Panc1 (cell line): ENCODE results near the gene TRPM7.

Experiments used
- CTCF ChIP-seq: fragments of 450-650 bp; IDR thresholded peaks from 2 replicates; pipeline ENCODE4 v1.5.1; 2017; ENCODE audit warnings: mild to moderate bottlenecking
- SIN3A ChIP-seq: IDR thresholded peaks from 2 replicates; pipeline ENCODE4 v1.6.1; 2012; ENCODE audit warnings: low read depth, mild to moderate bottlenecking, low read length, moderate library complexity, borderline replicate concordance; ENCODE audit not compliant: insufficient read depth

- no peak for TF ChIP-seq CTCF
- TF ChIP-seq SIN3A: no peak
These were observed 61.9 kb downstream of the TRPM7 start for GRCh38 chr15:50624616-50625168.
